Heart right ventricle (tissue), 16 donors: Measurements from ENCODE around the gene NAPB. TPM values are rescaled to one million over a fixed set of nuclear protein-coding genes. Genes with fewer than 3 reads are reported as not detected.

ENCODE experiments used
- ATAC-seq, 8 donors: fragments of 200-7000 bp; cut with Tn5 transposase; one replicate each; pipeline ENCODE4 v1.9.1; 2020; ENCODE audit warnings: mild to moderate bottlenecking in 8 of 8, moderate library complexity in 8 of 8, moderate number of reproducible peaks in 1 of 8
- DNase-seq, 2 donors: peaks; one replicate each; pipeline ENCODE4 v3.0.0-alpha.2; 2020
- H3K27ac ChIP-seq, 10 donors: fragments of 200-600 bp; sonication (generic) in 2 of 10; one replicate each; pipeline versions ENCODE4 v1.5.0 to v1.8.0; 2020 to 2022; ENCODE audit warnings: mild to moderate bottlenecking in 3 of 10
- H3K27me3 ChIP-seq, 7 donors: fragments of 200-600 bp; one replicate each; pipeline ENCODE4 v1.8.0; 2021 to 2022; ENCODE audit warnings: mild to moderate bottlenecking in 2 of 7
- H3K36me3 ChIP-seq, 9 donors: fragments of 200-600 bp; sonication (generic) in 1 of 9; one replicate each; pipeline versions ENCODE4 v1.5.0 to v1.8.0; 2020 to 2022; ENCODE audit warnings: mild to moderate bottlenecking in 2 of 9
- H3K4me1 ChIP-seq, 9 donors: fragments of 200-600 bp; sonication (generic) in 1 of 9; one replicate each; pipeline versions ENCODE4 v1.5.0 to v1.8.0; 2020 to 2022; ENCODE audit warnings: mild to moderate bottlenecking in 4 of 9
- H3K4me3 ChIP-seq, 10 donors: fragments of 200-600 bp; sonication (generic) in 2 of 10; one replicate each; pipeline versions ENCODE4 v1.5.0 to v1.8.0; 2020 to 2022; ENCODE audit warnings: mild to moderate bottlenecking in 7 of 10, moderate library complexity in 2 of 10
- H3K9me3 ChIP-seq, 11 donors: fragments of 200-600 bp in 10 of 11; sonication (generic) in 2 of 11; one replicate each; pipeline versions ENCODE4 v1.5.0 to v1.8.0; 2013 to 2022; ENCODE audit warnings: mild to moderate bottlenecking in 2 of 11, control low read depth in 1 of 11, moderate library complexity in 1 of 11
- WGBS, 2 donors: extraction: QIAGEN DNeasy Blood & Tissue Kit; methylation state at CpG; one replicate each; pipeline ENCODE4 v1.1.7; 2013; ENCODE audit warnings: inconsistent platforms in 1 of 2; 5-methylcytosine and 5-hydroxymethylcytosine counted together
- intact Hi-C, 10 donors: fragments of 100-400 bp; cut with DNase I; formaldehyde crosslinking; loops; one replicate each; pipeline versions ENCODE4 v1.11.1 to v1.14.2; 2022
- polyA plus RNA-seq, 2 donors: library from polyadenylated mRNA; stranded (reverse); fragments of 200-250 nt; gene quantifications; one replicate each; pipeline ENCODE4 v1.2.3, GENCODE V29; 2013
- total RNA-seq, 10 donors: library from RNA; stranded (reverse); fragmentation: NEBNext Ultra II Directional in 3 of 10; extraction: Animal tissue kit (Norgen Biotek cat#: 25700) in 3 of 10; gene quantifications; one replicate each; pipeline versions ENCODE4 v1.2.1 to v1.2.4, GENCODE V29; 2021 to 2023
- TF ChIP-seq, protein P1 (sequence below), 9 donors: fragments of 200-600 bp; sonication (generic) in 2 of 9; IDR thresholded peaks; one replicate each; pipeline versions ENCODE4 v1.5.0 to v1.8.0; 2021 to 2022; ENCODE audit warnings: antibody characterized with exemption in 9 of 9, mild to moderate bottlenecking in 5 of 9, moderate library complexity in 1 of 9
- donor health status: Arrhythmogenic right ventricular cardiomyopathy.
- donor health status: ischemic (EF 13 %, LVEDD 7.1; RV severe dilation, severe dysfunction).
- donor health status: healthy with polysubstance abuse.
- donor health status: DM: no; HTN: yes; CAD: no.
- donor health status: DM: no; HTN: no; CAD: no.
- donor health status: ischemic (EF 25% LVEDD 6.9; RV normal size, moderate dysfunction).
- donor health status: ischemic (EF 25% LVEDD 5.7; RV mildly dilated, moderate dysfunction).
- donor health status: healthy.
- donor health status: DM: yes; HTN: yes; CAD: no.
- donor health status: Ischemic cardiomyopathy.
- donor health status: ischemic (EF 35%, LVEDD 5.7; RV mildly dilated, moderate dysfunction).
- donor health status: nonischemic (EF 11% LVEDD 7.7; RV severe dilation, severe dysfunction).
- donor health status: DM: yes; HTN: yes; CAD: no.
- donor health status: PGD.
- donor health status: ischemic (EF 29% LVEDD 5.4; RV normal size, mild dysfunction).
- donor health status: nonischemic (EF 23%, LVEDD 6.1; RV moderate dilation, normal function).

NAPB gene
- total and polyA plus RNA-seq, 12 donors, result 2.1 to 7.2 (median 5.9) TPM

DNA sequence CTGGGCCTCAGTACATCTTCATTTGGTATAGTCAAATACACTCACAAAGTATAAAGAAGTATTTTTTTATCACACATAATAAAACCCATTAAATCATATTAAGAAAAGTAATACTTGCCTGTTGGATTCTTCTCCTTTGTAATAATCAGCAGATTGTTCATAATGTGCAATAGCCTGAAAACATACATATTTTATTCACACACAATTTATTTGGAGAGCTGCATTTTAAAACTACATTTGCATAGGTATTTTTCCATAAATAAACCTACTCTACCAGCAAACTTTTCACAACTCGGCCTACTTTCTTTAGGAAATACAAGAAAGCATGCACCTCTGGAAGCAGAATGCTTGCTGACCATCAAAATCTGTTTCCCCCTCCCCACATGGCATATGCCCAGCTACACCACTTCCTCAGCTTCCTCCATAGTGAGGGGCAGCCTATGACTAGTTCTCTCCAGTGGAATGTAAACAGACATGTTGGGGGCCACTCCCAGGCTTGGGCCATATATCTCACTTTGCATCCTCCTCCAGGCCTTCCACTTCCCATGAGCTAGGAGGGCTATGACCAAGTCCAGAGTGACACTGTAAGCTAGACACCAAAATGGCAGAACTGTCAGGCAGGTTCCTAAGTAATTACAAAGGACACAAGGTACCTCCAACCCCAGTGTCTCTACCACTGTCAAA, 31.1 kb downstream of the NAPB start:
- H3K4me1 ChIP-seq, result peaks cover 0 to 12% (median 3%) of the 10 kb centered on the region in 9 donors
- no peak overlapping the region for H3K27ac ChIP-seq
- no peak overlapping the region for H3K4me3 ChIP-seq
- ATAC-seq (no peak), DNase-seq (no peak)
- H3K27me3 ChIP-seq, result no peaks in the 10 kb centered on the region
- WGBS, 2 donors, result 89 to 92% methylated on average over 1 of the region's 1 CpG
- peaks cover 0 to 88% (median 24%) of the 10 kb centered on the region in 9 donors for H3K36me3 ChIP-seq
- H3K9me3 ChIP-seq, result no peaks in the 10 kb centered on the region
- intact Hi-C loops, result no loop called here
- TF ChIP-seq, protein P1, sequence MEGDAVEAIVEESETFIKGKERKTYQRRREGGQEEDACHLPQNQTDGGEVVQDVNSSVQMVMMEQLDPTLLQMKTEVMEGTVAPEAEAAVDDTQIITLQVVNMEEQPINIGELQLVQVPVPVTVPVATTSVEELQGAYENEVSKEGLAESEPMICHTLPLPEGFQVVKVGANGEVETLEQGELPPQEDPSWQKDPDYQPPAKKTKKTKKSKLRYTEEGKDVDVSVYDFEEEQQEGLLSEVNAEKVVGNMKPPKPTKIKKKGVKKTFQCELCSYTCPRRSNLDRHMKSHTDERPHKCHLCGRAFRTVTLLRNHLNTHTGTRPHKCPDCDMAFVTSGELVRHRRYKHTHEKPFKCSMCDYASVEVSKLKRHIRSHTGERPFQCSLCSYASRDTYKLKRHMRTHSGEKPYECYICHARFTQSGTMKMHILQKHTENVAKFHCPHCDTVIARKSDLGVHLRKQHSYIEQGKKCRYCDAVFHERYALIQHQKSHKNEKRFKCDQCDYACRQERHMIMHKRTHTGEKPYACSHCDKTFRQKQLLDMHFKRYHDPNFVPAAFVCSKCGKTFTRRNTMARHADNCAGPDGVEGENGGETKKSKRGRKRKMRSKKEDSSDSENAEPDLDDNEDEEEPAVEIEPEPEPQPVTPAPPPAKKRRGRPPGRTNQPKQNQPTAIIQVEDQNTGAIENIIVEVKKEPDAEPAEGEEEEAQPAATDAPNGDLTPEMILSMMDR (IDR thresholded peaks at IDR 0.05), result no peak

DNA sequence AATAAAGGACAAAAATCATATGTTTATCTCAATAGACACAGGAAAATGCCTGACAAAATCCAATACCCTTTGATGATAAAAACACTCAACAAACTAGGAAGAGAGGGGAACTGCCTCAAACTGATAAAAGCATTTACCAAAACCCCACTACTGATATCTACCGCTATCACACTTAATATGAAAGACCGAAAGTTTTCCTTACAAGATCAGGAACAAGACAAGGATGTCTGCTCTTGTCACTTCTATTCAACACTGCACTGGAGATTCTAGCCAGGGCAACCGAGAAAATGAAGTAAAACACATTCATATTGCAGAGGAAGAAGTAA, 34.2 kb downstream of the NAPB start:
- intact Hi-C loops, result no loop called here
- peaks cover 0 to 17% (median 4%) of the 10 kb centered on the region in 9 donors for H3K4me1 ChIP-seq
- H3K27ac ChIP-seq, result peak overlapping the region in 1 of 10 donors; percentile 16
- DNase-seq (no peak), ATAC-seq (no peak)
- no peaks in the 10 kb centered on the region for H3K27me3 ChIP-seq
- peaks cover 0 to 67% (median 10%) of the 10 kb centered on the region in 9 donors for H3K36me3 ChIP-seq
- 94 to 96% methylated on average over 3 of the region's 3 CpGs for WGBS, 2 donors
- no peak overlapping the region for H3K4me3 ChIP-seq
- no peaks in the 10 kb centered on the region for H3K9me3 ChIP-seq
- TF ChIP-seq, protein P1 (IDR thresholded peaks at IDR 0.05), result no peak

DNA sequence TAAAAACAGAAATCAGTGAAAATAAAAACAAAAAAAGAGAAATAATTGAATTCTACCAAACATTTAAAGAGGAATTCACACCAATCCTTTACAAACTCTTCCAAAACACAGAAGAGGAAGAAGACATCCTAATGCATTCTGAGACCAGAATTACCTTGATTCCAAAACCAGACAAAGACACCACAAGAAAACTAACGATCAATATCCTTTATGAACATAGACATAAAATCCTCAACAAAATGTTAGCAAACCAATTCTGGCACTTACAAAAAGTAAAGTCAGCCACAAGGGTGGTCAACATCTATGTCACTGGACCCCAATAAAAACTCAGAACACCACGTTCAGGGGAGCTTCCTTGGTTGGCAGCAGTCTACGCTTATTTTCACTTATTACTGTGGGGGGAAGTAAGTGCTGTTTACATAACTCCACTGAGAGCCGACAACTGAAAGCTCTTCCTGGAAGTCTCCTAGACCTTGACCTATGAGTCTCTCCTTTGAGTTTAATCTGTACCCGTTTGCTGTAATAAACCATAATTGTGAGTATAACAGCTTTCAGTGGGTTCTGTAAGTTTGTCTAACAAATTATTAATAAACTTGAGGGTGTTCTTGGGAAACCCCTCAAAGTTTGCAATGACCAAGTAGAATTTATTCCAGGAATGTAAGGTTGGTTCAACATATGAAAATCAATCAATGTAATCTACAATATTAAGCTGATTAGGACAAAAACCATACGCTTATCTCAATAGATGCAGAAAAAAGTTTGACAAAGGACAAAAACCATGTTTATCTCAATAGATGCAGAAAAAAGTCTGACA, 34.8 kb downstream of the NAPB start:
- no peaks in the 10 kb centered on the region for H3K9me3 ChIP-seq
- WGBS, 2 donors, result 64 to 74% methylated on average over 6 of the region's 6 CpGs
- H3K4me3 ChIP-seq, result no peak overlapping the region
- no peak for DNase-seq
- TF ChIP-seq, protein P1 (IDR thresholded peaks at IDR 0.05), result no peak
- H3K36me3 ChIP-seq, result peaks cover 0 to 65% (median 8%) of the 10 kb centered on the region in 9 donors
- ATAC-seq, result peak in 1 of 8 donors; percentile 44
- intact Hi-C loops, result no loop called here
- H3K27me3 ChIP-seq, result no peaks in the 10 kb centered on the region
- H3K4me1 ChIP-seq, result peaks cover 0 to 22% (median 4%) of the 10 kb centered on the region in 9 donors
- peak overlapping the region in 1 of 10 donors; percentile 16 for H3K27ac ChIP-seq

DNA sequence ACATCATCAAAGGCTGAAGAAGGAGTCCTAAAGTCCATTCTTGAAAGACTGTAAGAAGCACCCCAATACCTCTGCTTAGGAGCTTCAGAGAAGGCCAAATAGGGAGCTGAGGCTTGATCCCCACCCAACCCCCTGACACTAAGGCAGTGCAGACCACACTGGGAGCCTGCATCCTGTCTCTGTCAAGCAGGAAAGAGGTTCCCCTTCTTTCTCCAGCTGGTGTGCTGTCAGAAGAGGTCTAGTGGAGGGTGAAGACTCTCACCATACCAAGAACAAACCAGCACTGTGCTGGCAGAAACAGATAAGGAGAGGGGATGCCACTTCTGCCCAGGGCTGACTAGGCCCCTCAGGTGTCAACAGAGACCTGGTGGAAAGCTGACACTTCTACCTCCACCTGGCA, 39.4 kb downstream of the NAPB start:
- H3K27ac ChIP-seq, result no peak overlapping the region

More for the DNA sequence above, 39.4 kb downstream of the NAPB start:
- peaks cover 0 to 67% (median 7%) of the 10 kb centered on the region in 9 donors for H3K36me3 ChIP-seq
- TF ChIP-seq, protein P1 (IDR thresholded peaks at IDR 0.05), result no peak
- intact Hi-C loops, result no loop called here
- no peak overlapping the region for H3K4me3 ChIP-seq
- H3K9me3 ChIP-seq, result no peaks in the 10 kb centered on the region
- H3K27me3 ChIP-seq, result no peaks in the 10 kb centered on the region
- DNase-seq, result no peak
- ATAC-seq, result no peak
- peaks cover 0 to 24% (median 4%) of the 10 kb centered on the region in 9 donors for H3K4me1 ChIP-seq
